HEK293 (cell line): ENCODE results near the gene PPRC1.

Experiments
- GLIS1 ChIP-seq: fragments of 450-650 bp; formaldehyde crosslinking; IDR thresholded peaks from 2 replicates; pipeline ENCODE4 v1.5.1; 2016; ENCODE audit warnings: missing biosample characterization, missing genetic modification characterization
- GLIS2 ChIP-seq: fragments of 450-650 bp; formaldehyde crosslinking; IDR thresholded peaks from 2 replicates; pipeline ENCODE4 v1.5.1; 2016; ENCODE audit warnings: missing biosample characterization, missing genetic modification characterization
- TCF7L2 ChIP-seq: IDR thresholded peaks from 2 replicates; pipeline ENCODE4 v1.6.1; 2011; ENCODE audit warnings: low read depth, mild to moderate bottlenecking, inconsistent platforms, low read length, moderate library complexity, borderline replicate concordance
- ZBTB1 ChIP-seq: fragments of 450-650 bp; formaldehyde crosslinking; IDR thresholded peaks from 2 replicates; pipeline ENCODE4 v1.5.1; 2016; ENCODE audit warnings: missing biosample characterization, missing genetic modification characterization
- ZBTB20 ChIP-seq: fragments of 450-650 bp; formaldehyde crosslinking; IDR thresholded peaks from 2 replicates; pipeline ENCODE4 v1.5.1; 2016; ENCODE audit warnings: missing biosample characterization, missing genetic modification characterization
- ZFHX2 ChIP-seq: fragments of 450-650 bp; formaldehyde crosslinking; conservative IDR thresholded peaks from 2 replicates; pipeline ENCODE4 v1.5.1; 2016; ENCODE audit warnings: missing biosample characterization, missing genetic modification characterization
- ZNF114 ChIP-seq: fragments of 450-650 bp; formaldehyde crosslinking; IDR thresholded peaks from 2 replicates; pipeline ENCODE4 v1.5.0; 2017; ENCODE audit warnings: missing biosample characterization, missing genetic modification characterization
- ZNF18 ChIP-seq: fragments of 450-650 bp; formaldehyde crosslinking; IDR thresholded peaks from 2 replicates; pipeline ENCODE4 v1.5.1; 2016; ENCODE audit warnings: missing biosample characterization, missing genetic modification characterization
- ZNF202 ChIP-seq: fragments of 450-650 bp; formaldehyde crosslinking; IDR thresholded peaks from 2 replicates; pipeline ENCODE4 v1.5.1; 2016; ENCODE audit warnings: missing biosample characterization, missing genetic modification characterization, borderline replicate concordance
- ZNF239 ChIP-seq: fragments of 450-650 bp; formaldehyde crosslinking; IDR thresholded peaks from 2 replicates; pipeline ENCODE4 v1.5.1; 2016; ENCODE audit warnings: missing biosample characterization, missing genetic modification characterization
- ZNF302 ChIP-seq: fragments of 450-650 bp; formaldehyde crosslinking; IDR thresholded peaks from 2 replicates; pipeline ENCODE4 v1.5.1; 2016; ENCODE audit warnings: missing biosample characterization, missing genetic modification characterization, low read depth
- ZNF394 ChIP-seq: fragments of 450-650 bp; formaldehyde crosslinking; IDR thresholded peaks from 2 replicates; pipeline ENCODE4 v1.5.1; 2016; ENCODE audit warnings: missing biosample characterization, missing genetic modification characterization, mild to moderate bottlenecking, moderate library complexity, borderline replicate concordance
- ZNF404 ChIP-seq: fragments of 450-650 bp; formaldehyde crosslinking; IDR thresholded peaks from 2 replicates; pipeline ENCODE4 v1.5.1; 2017; ENCODE audit warnings: missing biosample characterization, missing genetic modification characterization
- ZNF423 ChIP-seq: fragments of 450-650 bp; formaldehyde crosslinking; IDR thresholded peaks from 2 replicates; pipeline ENCODE4 v1.5.1; 2016; ENCODE audit warnings: missing biosample characterization, missing genetic modification characterization
- ZNF449 ChIP-seq: fragments of 450-650 bp; formaldehyde crosslinking; IDR thresholded peaks from 2 replicates; pipeline ENCODE4 v1.5.1; 2017; ENCODE audit warnings: missing biosample characterization, mild to moderate bottlenecking, missing genetic modification characterization, moderate library complexity
- ZNF510 ChIP-seq: fragments of 450-650 bp; formaldehyde crosslinking; IDR thresholded peaks from 2 replicates; pipeline ENCODE4 v1.5.1; 2018; ENCODE audit warnings: mild to moderate bottlenecking, missing genetic modification characterization, missing biosample characterization; ENCODE audit not compliant: insufficient replicate concordance
- ZNF513 ChIP-seq: fragments of 450-650 bp; IDR thresholded peaks from 2 replicates; pipeline ENCODE4 v1.5.1; 2018; ENCODE audit warnings: missing biosample characterization, missing genetic modification characterization
- ZNF514 ChIP-seq: fragments of 450-650 bp; formaldehyde crosslinking; IDR thresholded peaks from 2 replicates; pipeline ENCODE4 v1.5.1; 2016; ENCODE audit warnings: missing biosample characterization, missing genetic modification characterization
- ZNF518A ChIP-seq: fragments of 450-650 bp; formaldehyde crosslinking; conservative IDR thresholded peaks from 2 replicates; pipeline ENCODE4 v1.5.1; 2016; ENCODE audit warnings: low read depth, missing biosample characterization, missing genetic modification characterization
- ZNF529 ChIP-seq: fragments of 450-650 bp; formaldehyde crosslinking; IDR thresholded peaks from 2 replicates; pipeline ENCODE4 v1.5.1; 2017; ENCODE audit warnings: missing genetic modification characterization, missing biosample characterization; ENCODE audit not compliant: insufficient replicate concordance
- ZNF530 ChIP-seq: fragments of 450-650 bp; formaldehyde crosslinking; IDR thresholded peaks from 2 replicates; pipeline ENCODE4 v1.5.1; 2016; ENCODE audit warnings: low read depth, missing biosample characterization, missing genetic modification characterization
- ZNF544 ChIP-seq: fragments of 450-650 bp; formaldehyde crosslinking; IDR thresholded peaks from 2 replicates; pipeline ENCODE4 v1.5.0; 2017; ENCODE audit warnings: missing biosample characterization, missing genetic modification characterization
- ZNF548 ChIP-seq: fragments of 450-650 bp; formaldehyde crosslinking; IDR thresholded peaks from 2 replicates; pipeline ENCODE4 v1.5.1; 2016; ENCODE audit warnings: missing biosample characterization, missing genetic modification characterization
- ZNF580 ChIP-seq: fragments of 450-650 bp; formaldehyde crosslinking; IDR thresholded peaks from 2 replicates; pipeline ENCODE4 v1.5.1; 2016; ENCODE audit warnings: missing biosample characterization, missing genetic modification characterization
- ZNF600 ChIP-seq: fragments of 450-650 bp; formaldehyde crosslinking; IDR thresholded peaks from 2 replicates; pipeline ENCODE4 v1.5.1; 2016; ENCODE audit warnings: missing biosample characterization, missing genetic modification characterization
- ZNF645 ChIP-seq: fragments of 450-650 bp; formaldehyde crosslinking; IDR thresholded peaks from 2 replicates; pipeline ENCODE4; 2016; ENCODE audit warnings: missing biosample characterization, missing genetic modification characterization
- ZNF670 ChIP-seq: fragments of 450-650 bp; formaldehyde crosslinking; IDR thresholded peaks from 2 replicates; pipeline ENCODE4 v1.5.1; 2016; ENCODE audit warnings: missing biosample characterization, missing genetic modification characterization, low read depth

Gene PPRC1

GRCh38 chr10:102120142-102120990 lies 12.5 kb upstream of the PPRC1 start, which contains the start of gene LDB1 (continued):
- TF ChIP-seq ZNF518A (tag by site-specific recombination) (no peak), ZBTB20 (peak; percentile 82), ZNF202 (tag by site-specific recombination) (no peak), ZNF510 (tag by site-specific recombination) (no peak), ZNF645 (tag by site-specific recombination) (no peak), ZNF670 (tag by site-specific recombination) (no peak), ZNF239 (no peak), ZFHX2 (tag by site-specific recombination) (no peak; the same call in 1 of the 2 replicates), GLIS2 (tag by site-specific recombination) (peak; percentile 82), ZNF513 (no peak), GLIS1 (tag by site-specific recombination) (peak; percentile 98), ZNF302 (tag by site-specific recombination) (no peak), ZNF394 (tag by site-specific recombination) (no peak; the same call in 1 of the 2 replicates), ZBTB1 (no peak; the same call in 1 of the 2 replicates), ZNF530 (tag by site-specific recombination) (no peak), ZNF514 (tag by site-specific recombination) (no peak), ZNF18 (no peak), TCF7L2 (no peak), ZNF404 (tag by site-specific recombination) (no peak), ZNF580 (tag by site-specific recombination) (no peak), ZNF548 (tag by site-specific recombination) (no peak), ZNF529 (tag by site-specific recombination) (no peak), ZNF423 (tag by site-specific recombination) (peak; percentile 90), ZNF600 (peak; percentile 87), ZNF544 (no peak), ZNF449 (tag by site-specific recombination) (peak; percentile 74; the same call in 1 of the 2 replicates), ZNF114 (tag by site-specific recombination) (no peak)
